GM19463 (cell line): ENCODE data around the gene CLEC16A.

Experiments used
- ATAC-seq: cut with Tn5 transposase; IDR thresholded peaks from one replicate; pipeline ENCODE4 v1.9.1; 2021; ENCODE audit warnings: mild to moderate bottlenecking, moderate library complexity; ENCODE audit not compliant: unreplicated experiment

The CLEC16A gene

DNA sequence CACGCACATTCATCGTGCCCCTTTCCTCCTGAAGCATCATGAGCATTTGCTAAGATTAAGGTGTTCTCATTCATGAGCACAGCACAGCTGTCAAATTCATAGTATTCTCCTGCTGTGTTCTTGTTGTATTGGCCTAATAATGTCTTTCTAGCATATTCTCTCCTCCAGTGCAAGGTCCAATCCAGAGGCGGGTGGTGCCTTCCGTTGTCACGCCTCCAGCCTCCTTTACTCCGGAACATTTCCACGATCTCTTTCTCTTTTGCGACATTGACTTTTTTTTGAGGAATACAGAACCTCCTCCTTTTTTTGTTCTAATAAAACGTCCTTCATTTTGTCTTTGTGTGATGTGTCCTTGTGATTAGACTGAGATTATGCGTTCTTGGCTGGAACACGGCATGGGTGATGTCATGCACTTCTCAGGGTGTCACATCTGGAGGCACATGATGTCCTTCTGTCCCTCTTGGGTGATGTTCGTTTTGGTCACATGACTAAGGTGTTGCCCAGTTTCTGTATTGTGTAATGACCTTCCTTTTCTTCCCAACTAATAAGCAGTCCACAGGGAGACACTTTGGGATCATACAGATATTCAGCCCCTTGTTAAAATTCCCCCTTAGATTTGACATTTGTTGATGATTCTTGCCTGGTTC lies 66.3 kb downstream of the CLEC16A start:
- no peak for ATAC-seq

DNA sequence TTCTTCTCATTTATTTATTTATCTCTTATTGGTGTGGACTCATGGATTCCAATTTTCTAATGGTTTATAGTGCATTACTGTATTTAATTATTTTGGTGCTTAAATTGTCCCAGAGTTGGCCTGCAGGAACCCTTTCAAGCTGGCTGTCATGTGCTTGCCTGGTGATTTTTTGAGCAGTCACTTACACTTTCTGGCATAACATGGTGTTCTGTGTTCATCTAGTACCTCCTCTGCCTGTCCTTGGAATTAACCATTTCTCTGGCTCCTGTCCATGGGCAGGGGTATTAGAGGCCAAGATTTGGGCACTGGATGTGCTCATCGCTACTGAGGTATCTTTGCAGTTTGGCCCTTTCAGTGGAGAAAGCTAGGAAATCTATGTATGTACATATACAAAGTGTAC lies 67.0 kb downstream of the CLEC16A start:
- ATAC-seq: no peak

- no peak for ATAC-seq
Observed at GRCh38 chr16:11012841-11013240, 68.5 kb downstream of the CLEC16A start.

DNA sequence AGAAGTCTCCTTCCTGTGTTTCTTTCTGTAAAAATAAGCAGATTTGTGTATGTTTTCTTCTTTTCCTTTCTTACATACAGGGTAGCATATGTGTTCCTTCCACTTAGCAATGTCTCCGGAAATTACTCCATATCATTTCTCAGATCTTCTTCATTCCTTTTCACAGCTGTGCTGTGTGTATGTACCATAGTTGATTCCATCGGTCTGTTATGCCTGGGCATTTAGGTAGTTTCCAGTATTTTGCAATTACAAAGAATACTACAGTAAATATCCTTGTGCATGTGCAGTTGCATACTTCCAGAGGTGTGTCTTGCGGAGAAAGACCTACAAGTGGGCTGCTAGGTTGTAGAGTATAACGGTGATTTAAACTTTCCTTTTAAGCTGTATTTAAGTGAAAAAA lies 69.8 kb downstream of the CLEC16A start:
- ATAC-seq: no peak

DNA sequence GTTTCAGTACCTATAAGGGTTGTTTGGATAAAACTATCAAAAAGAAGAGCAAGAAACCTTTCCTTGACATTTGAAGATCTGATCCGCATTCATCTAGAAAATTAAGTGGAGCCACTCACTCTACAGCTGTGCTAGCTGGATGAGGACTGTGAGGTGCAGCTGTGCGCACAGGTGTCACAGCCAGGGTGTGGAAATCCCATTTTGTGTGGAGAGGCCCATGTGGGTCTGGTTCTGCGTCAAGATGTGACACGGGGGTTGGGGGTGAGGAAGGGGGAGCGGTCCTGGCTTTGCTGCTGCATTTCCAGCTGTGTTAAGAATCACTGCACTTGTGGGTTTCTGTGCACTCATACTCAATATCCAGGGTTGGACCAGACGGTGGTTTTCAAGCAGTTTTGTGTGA lies 70.7 kb downstream of the CLEC16A start:
- no peak for ATAC-seq

DNA sequence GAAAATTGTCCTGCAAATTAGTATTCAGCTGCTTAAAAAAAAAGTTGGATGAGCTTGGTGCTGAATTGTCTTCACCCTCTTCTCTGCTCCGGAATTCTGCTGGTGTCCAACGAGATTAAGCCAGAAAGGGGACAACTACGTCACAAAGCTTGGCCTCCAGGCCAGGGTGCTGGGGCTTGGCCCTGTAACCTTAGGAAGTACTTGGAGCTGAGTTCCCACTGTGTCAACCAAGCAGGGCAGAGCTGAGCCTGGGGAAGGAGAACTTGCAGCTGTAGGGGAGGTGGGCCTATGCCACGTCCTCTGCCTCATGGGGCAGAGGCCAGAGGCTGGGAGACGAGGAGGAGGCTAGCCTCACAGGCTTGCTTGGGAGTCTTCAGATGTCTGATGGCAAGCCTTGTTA lies 71.2 kb downstream of the CLEC16A start:
- no peak for ATAC-seq

DNA sequence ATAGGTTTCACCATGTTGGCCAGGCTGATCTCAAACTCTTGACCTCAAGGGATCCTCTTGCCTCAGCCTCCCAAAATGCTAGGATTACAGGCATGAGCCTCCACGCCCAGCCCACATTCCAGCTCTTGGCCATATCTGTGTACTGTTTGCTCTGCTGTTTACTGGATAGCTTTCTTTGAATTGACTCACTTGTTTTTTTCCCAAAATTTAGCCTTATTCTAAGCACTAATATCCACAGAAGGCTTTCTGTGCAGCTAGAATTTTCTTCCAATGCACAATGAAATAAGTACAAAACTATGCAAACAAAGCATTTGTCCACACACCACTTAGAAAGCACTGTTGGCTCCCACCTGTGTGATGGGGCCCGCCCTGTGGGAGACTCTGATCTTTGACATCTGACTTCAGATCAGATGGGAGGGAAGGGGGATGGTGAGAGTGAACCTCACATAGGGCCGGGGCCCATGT lies 72.2 kb downstream of the CLEC16A start:
- ATAC-seq: no peak

- ATAC-seq: no peak
Observed at GRCh38 chr16:11016993-11017392, 72.6 kb downstream of the CLEC16A start.

DNA sequence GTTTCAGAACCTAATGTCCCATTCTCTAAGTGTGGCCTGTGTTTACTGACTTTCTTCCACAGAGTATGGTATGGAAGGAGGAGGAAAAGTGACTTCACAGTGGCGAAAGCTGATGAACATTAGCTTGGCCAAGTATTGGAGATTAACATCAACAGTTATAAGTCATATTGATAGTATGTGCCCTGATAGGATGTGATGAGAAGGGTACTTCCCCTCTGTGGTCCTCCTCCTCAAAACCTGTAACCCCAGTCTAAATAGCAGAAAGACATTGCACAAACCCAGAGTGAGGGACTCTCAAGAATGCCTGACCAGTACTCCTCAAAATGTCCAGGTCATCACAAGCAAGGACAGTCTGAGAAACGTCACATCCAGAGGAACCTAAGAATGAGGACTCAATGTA lies 73.1 kb downstream of the CLEC16A start:
- ATAC-seq: no peak

- ATAC-seq: no peak
Observed at GRCh38 chr16:11020388-11020787, 76.0 kb downstream of the CLEC16A start.

DNA sequence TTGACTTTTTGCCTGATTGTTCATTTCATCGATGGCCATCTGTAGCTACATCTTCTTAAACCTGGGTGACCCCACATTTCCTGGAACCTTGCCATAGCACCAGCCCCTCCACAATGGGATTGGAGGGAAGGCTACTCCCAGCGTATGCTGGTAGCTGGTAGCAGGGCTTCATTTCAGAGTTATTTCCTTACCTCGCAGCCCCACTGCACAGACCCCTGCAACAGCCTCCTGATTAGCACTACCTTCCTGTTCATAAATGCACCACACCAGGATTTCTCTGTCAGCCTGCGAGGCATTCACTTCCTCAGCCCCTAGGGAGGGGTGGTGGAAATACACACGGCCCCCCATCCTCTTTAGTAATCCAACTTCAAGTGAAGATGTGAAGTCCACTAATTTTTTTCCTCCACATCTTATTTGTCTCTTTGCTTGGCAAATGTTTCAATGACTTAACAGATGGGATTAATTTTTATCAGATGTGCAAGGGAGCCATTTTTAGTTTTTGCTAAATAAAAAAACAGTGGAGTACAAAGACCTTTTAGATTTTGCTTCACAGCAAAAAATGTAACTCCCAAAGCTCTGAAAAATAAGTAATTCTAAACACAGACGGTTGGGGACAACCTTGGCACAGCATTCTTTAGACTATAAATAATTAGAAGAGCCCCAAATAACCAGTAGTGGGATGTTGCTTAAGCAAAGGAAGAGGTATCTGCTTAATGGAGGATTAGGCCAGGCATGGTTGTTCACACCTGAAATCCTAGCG lies 76.6 kb downstream of the CLEC16A start:
- no peak for ATAC-seq

- no peak for ATAC-seq
Observed at GRCh38 chr16:11022002-11022401, 77.6 kb downstream of the CLEC16A start.

DNA sequence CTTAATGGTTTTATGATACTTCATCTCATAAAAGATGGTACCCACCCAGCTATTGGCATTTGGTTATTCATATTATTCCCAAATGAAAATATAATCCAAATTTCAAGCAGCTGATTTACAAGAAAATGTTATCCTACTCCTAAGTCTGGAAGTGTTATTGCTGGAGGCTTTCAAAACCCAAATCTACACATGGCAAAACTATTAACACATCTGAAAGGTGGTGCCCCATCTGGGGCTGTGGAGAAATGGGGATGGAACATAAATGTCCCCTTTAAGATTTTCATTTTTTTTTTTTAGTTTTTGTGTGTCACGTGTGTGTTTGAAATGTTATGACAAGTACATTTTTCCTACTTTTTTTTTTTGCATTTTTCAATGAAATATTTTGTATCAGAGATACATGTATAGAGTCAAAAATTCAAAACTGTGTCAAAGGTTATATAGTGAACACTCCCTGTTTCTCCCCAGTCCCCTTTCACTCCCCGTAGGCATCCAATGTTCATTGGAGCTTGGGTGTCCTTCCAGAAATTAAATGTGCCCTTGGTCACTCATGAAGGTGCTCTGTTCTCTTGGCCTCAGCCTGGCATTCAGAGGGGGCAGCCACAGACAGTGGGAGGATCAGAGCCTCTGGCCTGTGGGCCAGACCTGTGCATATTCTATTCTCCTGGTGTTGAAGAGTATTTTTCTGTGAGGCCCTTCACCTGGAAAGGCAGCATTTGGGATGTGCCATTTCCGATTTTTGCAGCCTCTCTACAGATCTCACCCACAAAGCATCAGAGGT lies 79.1 kb downstream of the CLEC16A start:
- ATAC-seq: no peak

GRCh38 chr16:11024333-11025053 lies 80.1 kb downstream of the CLEC16A start:
- peak; percentile 33 for ATAC-seq

DNA sequence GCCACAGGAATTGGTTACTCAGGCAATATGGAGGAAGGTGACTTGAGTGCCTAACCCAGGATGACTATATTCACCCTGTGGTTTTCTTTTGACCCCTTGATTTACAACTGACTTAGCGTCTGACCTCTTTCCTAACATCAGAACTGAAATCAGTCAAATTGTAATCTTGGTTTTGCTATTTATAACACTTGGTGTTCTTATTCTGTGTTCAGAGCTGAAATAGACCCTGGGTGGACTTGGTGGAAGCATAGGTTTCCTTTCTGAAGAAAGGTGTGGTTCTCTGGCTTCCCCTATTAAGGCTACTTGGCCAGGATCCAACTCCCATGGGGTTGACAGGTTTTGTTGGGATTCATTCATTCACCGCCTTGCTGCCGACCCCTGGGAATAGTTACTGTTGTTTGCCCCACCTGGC lies 80.8 kb downstream of the CLEC16A start:
- ATAC-seq: peak; percentile 70

- no peak for ATAC-seq
Observed at GRCh38 chr16:11029948-11030347, 85.6 kb downstream of the CLEC16A start.

DNA sequence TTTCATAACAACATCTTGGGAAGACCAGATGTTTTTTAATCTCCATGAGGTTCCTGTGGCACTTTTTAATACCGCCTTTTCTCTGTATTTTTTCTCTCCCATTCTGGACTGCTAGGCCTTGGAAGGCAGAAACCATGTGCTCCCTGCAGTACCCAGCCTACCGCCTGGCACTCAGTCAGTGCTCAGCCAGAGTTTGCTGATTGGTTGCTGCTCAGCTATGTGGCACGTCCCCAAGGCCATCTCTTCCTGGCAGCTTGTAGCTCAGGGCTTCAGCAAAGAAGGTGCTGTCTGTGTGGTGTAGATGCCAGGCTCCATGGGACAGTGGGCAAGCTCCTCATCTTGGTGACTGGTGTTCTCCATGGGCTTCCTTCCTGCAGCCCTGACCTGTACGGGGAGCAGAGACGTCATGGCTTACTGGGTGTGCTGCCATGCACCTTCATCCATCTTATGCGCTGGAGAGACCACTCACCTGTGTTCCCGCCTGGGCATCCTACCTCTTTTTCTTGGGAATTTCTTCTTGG lies 86.7 kb downstream of the CLEC16A start:
- ATAC-seq: no peak

- no peak for ATAC-seq
Observed at GRCh38 chr16:11032000-11032921, 87.9 kb downstream of the CLEC16A start.

- ATAC-seq: no peak
Observed at GRCh38 chr16:11032922-11033291, 88.5 kb downstream of the CLEC16A start.
